Esophagus muscularis mucosa (tissue), 4 donors: Measurements from ENCODE around the gene MAGEA10.

ENCODE experiments used
- EP300 ChIP-seq: sonication (generic); formaldehyde crosslinking; IDR thresholded peaks from one replicate; pipeline ENCODE4 v1.6.1; 2017; ENCODE audit warnings: antibody characterized with exemption
- POLR2A ChIP-seq: fragments of 450-650 bp; IDR thresholded peaks from one replicate; pipeline ENCODE4 v1.6.1; 2017; ENCODE audit warnings: antibody characterized with exemption, moderate library complexity, mild to moderate bottlenecking, low read depth
- POLR2AphosphoS5 ChIP-seq, 2 donors: sonication (generic); formaldehyde crosslinking; IDR thresholded peaks; one replicate each; pipeline ENCODE4 v1.6.1; 2017; ENCODE audit warnings: antibody characterized with exemption in 2 of 2
- TF ChIP-seq, protein P1 (sequence below), 3 experiments: fragments of 200-600 bp in 2 of 3; fragments of 450-650 bp in 1 of 3; sonication (generic) in 2 of 3; IDR thresholded peaks; one replicate each; pipeline ENCODE4 v1.5.1; 2017 to 2019; ENCODE audit warnings: antibody characterized with exemption in 3 of 3, mild to moderate bottlenecking in 2 of 3, moderate library complexity in 1 of 3

DNA sequence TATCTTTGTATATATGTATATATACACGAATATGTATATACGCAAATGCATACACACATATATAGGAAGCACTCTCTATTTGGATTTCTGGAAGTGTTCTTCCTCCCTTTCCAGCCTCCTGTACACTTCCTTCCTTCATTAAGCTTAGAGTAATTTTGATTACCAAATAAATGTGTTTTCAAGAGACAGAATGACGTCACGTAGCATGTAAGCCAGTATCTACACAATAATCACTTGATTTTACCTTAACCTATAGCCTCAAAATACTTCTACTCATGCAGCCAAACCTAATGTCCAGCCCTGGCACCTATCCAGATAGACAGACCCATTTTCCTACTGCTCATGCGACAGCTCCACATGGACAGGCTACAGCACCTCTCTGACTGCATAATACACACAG lies 29.9 kb downstream of the MAGEA10 start:
- TF ChIP-seq POLR2A (no peak), POLR2AphosphoS5 (IDR thresholded peaks at IDR 0.05) (no peak), EP300 (no peak)
- TF ChIP-seq, protein P1, sequence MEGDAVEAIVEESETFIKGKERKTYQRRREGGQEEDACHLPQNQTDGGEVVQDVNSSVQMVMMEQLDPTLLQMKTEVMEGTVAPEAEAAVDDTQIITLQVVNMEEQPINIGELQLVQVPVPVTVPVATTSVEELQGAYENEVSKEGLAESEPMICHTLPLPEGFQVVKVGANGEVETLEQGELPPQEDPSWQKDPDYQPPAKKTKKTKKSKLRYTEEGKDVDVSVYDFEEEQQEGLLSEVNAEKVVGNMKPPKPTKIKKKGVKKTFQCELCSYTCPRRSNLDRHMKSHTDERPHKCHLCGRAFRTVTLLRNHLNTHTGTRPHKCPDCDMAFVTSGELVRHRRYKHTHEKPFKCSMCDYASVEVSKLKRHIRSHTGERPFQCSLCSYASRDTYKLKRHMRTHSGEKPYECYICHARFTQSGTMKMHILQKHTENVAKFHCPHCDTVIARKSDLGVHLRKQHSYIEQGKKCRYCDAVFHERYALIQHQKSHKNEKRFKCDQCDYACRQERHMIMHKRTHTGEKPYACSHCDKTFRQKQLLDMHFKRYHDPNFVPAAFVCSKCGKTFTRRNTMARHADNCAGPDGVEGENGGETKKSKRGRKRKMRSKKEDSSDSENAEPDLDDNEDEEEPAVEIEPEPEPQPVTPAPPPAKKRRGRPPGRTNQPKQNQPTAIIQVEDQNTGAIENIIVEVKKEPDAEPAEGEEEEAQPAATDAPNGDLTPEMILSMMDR (IDR thresholded peaks at IDR 0.05): no peak
